HG02970 (cell line): ENCODE results near the gene RAD51B.
"Not testable (repeated sequence)": the region's sequence is repeated elsewhere in the genome, so short reads cannot be mapped to it uniquely, and the experiment has no call there.

Experiments used
- ATAC-seq: cut with Tn5 transposase; IDR thresholded peaks from one replicate; pipeline ENCODE4 v1.9.1; 2021; ENCODE audit warnings: mild to moderate bottlenecking, moderate library complexity, moderate number of reproducible peaks; ENCODE audit not compliant: unreplicated experiment, low FRiP score

The RAD51B gene

DNA sequence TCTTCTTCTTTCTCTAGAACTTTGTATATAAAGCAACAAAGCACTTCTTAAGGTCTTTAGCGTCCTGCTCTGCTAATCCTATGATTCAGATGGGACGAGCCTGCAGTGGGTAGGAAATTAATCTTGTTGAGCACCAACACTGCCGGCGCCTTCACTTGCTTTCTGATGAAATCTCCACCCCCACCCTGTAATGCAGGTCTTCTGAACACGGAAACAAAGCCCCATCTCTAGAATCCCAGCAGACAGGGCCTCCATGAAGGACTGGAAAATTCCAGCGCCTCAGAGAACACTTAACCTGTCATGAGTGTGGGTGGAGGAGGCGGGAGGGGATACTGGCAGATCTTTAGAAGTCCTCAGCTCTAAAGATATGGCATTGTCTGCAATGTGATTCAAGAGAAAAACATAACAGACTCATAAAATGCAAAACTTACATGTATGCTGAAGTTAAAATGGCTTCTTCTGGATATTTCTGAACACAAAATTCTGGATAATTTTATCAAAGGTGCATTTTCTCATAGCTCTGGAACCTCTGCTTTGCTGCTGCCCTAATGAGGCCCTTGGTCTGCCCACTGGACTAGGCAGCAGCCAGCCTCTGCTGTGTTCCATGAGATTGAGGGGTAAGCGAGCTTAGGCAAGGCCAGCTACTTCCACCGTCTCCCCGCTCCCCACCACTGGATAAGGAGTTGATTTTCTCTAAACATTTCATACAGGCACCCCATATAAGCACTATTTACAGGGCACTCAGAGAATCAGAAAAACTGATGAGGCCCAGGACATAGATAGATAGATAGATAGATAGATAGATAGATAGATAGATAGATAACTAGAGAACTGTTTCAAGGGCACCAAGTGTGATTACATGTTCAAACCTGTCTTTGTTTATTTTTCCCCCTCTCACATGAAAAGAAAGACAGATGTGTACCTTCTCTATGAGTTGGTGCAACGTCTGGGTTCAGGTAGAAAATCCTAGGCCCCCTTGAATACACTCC is 930.2 kb downstream of the RAD51B start:
- ATAC-seq, result no peak

DNA sequence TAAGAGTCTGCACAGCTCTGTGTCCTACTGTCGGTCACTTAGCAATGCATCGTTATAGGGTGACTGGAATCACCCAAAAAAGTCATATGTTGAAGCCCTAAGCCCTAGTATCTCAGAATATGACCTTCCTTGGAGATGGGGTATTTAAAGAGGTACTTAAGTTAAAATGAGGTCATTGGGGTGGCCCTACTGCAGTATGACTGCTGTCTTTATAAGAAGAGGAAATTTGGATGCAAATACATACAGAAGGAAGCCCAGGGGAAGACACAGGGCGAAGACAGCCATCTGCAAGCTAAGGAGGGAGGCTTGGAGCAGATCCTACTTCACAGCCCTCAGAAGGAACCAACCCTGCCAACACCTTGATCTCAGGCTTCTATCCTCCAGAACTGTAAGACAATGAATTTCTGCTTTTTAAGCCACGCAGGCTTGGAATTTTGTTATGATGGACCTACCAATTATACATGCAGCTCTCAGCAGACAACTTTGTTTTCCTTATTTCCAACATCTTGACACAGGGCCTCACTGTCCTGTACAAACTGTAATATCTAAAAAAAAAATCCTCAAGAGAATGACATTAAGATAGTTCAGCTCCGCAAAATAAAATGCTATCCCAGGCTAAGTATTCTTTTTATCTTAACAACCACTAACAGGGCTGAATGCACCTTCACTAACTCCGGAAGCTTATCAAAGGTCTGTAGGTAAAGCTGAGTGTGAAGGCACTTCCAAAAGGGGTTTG is 932.9 kb downstream of the RAD51B start:
- ATAC-seq, result no peak

DNA sequence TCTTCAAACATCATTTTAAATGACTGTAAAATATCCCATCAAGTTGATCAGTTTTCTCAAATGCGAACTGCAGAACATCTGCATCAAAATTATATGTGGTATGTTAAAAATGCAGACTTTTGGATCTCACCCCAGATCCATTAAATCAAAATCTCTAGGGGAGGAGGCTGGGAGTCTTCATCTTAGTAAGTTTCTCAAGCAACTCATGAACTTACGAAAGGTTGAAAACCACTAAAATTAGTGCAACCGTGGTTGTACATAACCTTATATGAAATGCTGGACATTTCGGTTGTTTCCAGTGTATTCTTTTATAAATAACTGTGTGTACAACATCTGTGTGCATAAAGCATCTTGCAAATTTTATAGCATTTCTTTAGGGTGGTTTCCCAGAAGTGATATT is 934.1 kb downstream of the RAD51B start:
- no peak for ATAC-seq

DNA sequence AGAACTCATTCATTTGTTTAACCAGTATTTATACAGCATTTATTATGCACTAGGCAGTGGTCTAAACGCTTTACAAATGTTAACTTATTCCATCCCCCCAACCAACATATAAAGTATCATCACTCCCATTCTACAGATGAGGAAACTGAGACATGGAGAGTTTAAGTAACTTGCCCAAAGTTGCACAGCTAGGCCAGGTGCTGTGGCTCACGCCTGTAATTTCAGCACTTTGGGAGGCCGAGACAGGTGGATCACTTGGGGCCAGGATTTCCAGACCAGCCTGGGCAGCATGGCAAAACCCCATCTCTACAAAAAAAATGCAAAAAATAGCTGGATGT is 935.4 kb downstream of the RAD51B start:
- ATAC-seq, result no peak

DNA sequence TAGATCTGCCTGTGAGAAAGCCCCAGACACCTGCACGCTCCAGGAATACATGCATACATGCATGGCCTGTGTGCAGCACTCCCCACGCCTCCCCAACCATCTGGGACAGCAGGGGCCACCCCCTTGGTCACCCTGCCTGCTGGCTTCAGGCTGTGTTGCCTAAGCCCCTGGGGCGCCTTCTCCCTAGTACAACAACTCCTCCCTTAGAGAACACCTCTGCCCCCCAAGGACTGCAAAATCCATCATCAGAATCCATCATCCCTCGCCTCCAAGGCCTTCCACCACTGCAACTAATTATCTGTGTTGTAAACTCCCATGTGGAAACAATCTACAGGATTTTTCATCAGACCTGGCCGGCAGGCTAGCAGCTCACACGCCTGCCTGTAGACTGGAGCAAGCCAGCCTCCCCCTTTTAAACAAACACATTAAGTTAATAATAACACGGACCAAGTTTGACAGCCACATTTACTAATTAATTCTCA is 936.5 kb downstream of the RAD51B start:
- no peak for ATAC-seq

DNA sequence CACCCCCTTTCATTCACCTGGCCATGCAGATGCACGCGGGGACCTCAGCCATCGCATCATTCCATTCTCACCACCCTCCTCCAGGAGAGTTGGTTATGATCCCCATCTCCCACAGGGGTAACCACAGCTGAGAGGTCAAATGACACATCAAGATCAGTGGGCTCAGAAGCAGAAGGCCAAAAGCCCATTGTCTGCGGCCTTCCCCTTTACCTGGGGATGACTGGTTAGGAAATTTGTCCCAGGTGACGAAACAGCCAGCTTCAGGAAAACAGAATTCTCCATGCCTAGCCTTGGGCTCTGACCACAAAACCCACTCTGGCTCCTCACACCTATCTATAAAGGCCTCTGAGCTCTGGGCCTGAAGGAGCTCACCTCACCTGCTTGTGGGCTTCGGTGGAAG is 937.2 kb downstream of the RAD51B start:
- ATAC-seq, result no peak

DNA sequence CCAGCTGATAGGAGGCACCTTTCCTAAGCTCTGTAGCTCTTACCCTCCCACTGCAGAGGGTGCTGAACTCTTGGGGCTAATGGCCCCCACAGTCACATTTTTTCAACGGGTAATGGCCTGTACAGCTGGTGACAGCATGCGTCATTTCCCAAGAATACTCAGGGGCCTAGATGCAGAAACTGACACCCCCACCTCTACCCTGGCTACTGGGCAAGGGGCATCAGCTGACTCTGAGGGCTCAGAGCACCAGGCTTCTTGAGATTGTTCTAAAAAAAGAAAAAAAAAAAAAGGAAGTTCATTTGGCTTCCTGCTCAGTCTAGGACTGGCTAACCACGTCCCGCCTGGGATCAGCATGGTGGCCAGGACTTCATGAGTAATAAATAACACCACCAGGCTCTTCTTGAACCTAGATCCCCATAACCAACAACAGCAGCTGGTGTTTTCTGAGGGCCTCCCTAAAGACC is 938.1 kb downstream of the RAD51B start:
- no peak for ATAC-seq

DNA sequence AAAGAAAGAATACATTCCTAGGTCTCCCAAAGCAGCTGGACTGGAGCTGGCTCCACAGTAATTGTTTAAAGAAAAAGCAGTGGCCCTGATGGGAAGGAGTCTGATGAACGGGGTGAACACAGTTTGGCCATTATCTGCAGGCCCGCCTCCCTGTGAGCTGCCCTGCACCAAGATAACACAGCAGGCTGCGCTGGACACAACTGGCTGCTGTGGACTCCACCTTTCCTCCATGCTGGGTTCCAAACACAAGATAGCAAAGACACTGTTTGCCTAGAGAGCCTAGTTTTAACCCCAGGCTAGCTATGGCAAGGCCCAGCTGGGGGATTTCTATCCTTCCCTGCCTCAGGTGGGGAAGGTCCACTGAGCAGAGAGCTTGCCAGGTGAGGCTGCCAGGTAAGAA is 938.7 kb downstream of the RAD51B start:
- no peak for ATAC-seq

DNA sequence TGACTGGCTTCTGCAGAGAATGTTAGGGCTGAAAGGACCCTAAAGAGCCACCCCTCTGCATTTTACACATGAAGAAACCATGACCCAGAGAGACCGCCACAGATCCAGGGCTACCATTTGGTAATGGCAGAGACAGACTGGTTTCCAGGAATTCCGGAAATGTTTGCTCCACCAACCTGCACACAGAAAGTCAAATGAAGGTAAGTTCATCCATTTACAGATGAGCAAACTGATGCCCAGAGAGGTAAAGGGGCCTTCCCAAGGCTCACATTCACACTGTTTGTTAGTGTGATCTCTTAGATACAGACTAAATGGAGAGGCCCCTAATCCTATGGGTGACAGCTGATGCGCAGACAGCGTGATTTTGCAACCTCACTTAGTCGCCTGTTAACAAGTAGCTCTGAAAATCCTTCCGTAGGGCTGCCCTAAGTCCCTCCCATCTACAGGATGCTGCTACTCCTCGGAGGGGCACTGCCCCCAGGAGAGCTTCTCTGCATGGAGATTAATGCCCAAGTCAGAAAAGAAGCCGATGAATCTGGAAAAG is 939.5 kb downstream of the RAD51B start:
- no peak for ATAC-seq

DNA sequence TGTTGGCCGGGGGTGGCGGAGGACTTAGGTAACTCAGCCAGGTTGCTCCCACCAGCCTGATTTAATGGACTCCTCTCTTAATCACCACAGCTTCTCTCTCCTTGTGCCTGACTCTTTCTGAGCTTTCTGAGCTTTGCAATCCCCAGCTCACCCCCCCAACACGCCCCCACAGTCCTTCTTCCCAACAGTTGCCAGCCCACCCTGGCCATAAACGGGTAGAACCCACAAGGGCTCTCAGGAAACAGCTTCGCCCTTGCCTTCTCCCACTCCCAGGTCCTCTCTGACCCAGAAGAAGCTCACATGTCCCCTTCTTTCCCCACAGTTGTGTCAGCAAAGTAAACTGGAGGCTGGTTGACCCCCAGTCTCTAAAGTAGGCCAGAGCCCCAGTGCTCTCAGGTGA is 940.4 kb downstream of the RAD51B start:
- no peak for ATAC-seq

DNA sequence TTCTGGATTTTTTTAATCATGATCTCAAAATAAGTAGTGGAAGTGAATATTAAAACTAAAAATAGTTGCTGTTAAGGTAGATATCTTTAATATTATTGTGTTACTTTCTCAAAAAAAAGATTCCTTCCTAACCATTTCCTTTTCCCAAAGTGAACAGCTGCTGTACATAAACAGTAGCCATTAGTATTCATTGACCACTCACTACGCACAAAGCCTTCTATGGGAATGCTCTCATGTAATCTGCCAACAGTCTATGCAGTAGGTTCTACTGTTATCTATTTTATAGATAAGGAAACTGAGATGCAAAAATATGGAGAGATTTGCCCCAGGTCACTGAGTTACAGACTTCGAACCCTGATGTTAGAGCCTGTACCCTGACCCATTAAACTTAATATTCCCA is 941.2 kb downstream of the RAD51B start:
- no peak for ATAC-seq

DNA sequence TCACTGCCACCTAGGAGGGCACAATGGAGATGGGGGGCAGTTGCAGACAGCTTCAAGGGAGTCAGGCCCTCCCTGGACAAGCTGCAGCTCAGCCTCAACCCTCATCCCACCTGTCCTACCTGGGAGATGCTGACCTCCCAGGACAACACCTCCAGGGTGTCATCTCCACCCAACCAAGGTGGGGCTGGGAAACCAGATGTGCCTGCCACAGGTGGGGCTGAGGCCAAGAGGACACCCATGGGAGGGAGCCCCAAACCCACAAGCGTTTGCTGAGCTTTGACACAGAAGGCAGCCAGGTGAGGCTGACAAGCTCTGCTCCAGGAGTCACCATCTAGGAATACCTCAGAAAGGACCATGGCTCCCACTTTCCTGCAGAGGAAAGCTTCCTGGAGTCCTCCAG is 941.8 kb downstream of the RAD51B start:
- ATAC-seq, result no peak

DNA sequence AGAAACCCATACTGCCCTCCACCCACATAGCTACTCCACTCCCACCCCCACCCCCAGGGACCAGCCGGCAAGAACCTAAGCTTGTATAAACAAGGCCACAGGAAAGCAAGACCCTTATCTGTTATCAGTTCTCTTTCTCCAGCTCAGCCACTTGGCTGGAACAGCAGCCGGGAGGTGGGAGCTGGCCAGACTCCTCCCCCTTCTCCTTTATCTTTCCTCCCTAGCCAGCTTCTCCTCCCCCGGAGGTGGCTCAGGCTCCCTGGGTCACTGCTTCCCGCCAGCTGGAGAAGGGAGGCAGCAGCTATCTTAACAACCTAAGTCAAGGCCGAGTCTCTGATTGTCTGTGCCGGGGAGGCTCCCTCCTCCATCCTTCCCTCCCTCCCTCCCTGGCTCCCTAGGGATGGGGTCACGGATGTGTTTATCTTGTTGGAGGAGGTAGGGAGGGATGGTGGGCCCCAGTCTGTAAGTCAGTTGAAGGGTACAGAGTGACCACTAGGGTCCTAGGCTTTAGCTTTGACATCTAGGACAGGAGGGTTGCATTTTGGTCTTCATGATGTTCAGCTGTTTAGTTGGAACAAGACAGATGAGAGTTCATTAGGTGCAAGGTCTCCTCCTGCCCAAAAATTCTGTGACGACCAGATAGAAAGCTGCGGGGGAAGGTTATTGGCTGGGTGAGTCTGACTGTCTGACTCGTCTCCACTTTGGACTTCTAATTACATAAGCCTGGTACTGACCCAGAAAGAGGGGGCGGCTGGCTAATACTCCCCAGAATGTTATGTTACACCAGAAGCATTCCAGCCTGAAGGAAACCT is 943.6 kb downstream of the RAD51B start:
- ATAC-seq, result no peak

DNA sequence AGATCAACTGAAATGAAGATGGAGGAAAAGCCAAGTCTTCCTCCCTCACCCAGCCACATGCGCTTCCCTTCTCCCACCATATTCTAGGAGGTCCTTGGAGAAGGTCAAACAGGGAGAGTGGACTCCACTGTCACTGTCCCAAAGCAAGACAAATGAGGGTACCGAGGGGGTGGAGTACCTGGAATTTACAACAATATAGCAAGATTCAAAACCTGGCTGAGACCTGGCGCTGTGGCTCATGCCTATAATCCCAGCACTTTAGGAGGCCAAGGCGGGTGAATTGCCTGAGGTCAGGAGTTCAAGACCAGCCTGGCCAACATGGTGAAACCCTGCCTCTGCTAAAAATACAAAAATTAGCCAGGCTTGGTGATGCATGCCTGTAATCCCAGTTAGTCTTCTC is 944.3 kb downstream of the RAD51B start:
- not testable (repeated sequence) for ATAC-seq

DNA sequence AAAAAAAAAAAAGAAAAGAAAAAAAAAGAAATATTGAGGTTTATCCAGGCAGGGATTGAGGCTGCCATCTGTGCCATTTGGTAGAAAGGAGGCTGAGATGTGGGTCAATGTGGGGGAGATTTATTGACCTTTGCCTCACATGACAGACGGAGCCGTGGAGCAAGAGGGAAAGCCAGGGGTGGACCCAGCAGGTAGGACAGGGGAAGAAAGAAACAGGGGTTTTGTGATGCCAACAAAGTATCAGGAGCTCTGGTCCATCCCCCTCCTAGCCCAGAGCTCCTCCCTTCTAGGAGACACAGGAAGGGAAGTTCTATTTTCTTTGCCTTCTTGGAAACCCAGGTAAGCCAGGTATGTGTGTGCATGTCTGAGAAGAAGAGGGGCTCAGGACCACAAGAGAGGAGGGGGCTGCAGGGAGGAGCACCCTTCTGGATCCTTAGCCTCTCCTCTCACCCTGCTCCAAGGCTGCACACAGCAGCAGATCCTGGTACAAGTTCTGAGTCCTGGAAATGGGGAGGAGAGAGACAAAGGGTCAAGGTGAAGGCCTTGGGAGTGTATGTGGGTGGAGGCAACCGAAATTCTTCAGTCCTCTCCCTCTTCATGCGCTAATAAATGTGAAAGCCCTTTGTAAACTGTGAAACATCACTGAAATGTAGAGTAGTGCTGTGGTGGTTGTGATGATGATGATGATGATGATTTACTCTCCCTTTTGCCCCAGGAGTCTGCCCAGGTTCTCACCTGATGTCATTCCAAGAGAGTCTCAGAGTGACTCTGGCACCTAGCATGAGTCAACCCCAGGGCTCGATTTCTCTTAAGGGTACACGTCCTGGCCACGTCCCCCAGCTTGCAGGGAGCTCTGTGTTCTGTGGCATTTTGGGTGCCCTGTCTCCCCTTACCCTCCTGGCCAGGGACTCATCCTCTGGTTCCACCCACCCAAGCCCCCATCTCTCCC is 947.0 kb downstream of the RAD51B start:
- ATAC-seq, result no peak

DNA sequence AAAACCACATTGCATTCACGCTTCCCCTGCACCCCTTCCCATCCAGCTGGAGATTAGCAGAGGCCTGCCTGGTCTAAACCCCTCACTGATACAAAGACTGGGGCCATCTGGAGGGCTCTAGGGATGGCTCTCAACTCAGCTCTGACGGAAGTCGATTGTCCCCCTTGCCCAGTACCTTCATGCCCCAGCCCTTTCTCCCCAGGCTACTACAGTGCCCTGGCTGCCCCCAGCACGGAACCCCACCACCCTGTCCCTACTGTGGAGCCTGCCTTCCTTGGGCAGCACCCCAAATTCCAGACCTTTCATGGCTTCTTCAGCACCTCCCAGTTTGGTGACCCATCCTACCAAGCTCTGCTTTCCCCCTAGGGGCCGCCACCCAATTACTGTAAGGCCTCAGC is 947.7 kb downstream of the RAD51B start:
- ATAC-seq, result no peak

DNA sequence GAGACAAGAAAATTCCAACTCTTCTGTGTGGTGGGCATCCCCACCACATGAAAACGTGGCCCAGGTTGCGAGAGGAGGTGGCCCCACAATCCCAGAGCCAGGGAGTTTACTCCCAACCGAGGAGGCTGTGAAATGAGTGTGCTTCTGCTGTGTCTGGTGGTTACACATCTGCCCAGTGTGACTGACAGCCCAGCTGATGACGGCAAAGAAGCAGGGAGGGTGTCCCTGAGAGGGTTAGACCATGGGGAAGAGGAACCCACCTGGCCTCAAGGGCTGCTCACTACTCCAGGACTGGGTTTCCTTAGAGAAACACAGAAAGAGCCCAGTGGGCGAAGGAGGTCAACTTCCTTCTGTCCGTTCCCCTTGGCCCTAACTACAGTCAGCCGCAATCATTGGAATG is 948.7 kb downstream of the RAD51B start:
- ATAC-seq, result no peak

DNA sequence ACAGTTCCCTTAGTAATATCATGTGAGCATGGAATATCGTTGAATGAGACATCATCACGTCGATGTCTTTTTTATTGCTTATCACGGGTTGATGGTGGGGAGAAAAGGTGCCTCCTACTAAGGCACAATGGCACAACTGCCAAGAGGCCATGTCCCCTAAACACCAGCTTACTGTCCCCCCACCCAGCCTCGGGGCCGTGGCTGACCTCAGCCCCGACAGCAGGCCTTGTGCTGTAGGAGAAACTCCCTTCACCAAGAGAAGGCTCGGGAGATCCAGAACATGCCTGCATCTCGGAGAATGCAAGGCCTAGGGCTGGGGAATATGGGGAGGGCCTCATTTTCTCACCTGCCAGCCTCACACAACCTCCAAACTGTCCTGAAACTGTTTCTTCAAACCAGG is 950.5 kb downstream of the RAD51B start:
- no peak for ATAC-seq

DNA sequence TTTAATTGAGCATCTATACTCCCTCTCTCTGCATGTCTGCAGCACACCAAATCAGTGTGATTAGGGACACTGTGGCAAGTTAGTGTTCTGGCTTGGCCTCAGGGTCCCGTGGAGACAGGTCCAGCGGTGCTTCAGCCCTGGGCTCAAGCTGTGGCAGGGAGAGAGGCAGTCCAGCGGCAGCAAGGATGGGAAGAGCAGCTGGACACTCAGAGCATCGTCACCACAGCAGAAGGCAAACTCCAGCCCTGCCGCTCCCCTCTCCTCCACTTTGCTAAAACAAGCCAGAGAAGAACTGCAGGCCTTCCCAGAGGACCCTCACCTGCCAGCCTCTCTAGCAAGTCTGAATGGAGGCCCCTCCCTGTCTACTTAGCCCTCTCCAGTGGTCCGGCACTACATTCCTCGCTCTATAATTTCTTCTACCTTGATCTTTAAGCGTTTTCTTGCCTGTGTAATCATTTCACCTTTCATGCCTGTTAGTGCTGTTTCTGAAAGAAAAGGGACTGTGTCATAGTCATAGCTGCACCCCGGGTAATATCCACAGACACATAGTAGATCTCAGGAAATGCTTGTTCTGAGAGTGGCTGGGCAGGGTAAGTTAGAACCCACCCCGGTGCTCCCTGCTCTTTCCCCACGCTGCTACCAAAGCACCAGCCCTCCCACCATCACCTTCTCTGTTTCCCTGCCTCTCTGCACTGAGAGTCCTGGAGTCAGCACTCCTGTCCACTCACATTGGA is 951.1 kb downstream of the RAD51B start:
- no peak for ATAC-seq
